Dendritic cell treated with granulocyte-macrophage colony-stimulating factor and Interleukin-4, amounts not matched to agents 40 ng/mL and 50 ng/mL, for 4 days (primary cell): ENCODE results near the gene CRAT.

Experiments used
- H3K27ac Mint-ChIP-seq: one replicate; pipeline ENCODE4 v1.8.0; 2022; ENCODE audit warnings: mild to moderate bottlenecking, mixed read lengths
- H3K27me3 Mint-ChIP-seq: one replicate; pipeline ENCODE4 v1.8.0; 2022; ENCODE audit warnings: mild to moderate bottlenecking, mixed read lengths
- H3K36me3 Mint-ChIP-seq: one replicate; pipeline ENCODE4 v1.8.0; 2022; ENCODE audit warnings: low read depth, mixed read lengths
- H3K4me1 Mint-ChIP-seq: one replicate; pipeline ENCODE4 v1.8.0; 2022; ENCODE audit warnings: low read depth, mixed read lengths
- H3K4me3 Mint-ChIP-seq: one replicate; pipeline ENCODE4 v1.8.0; 2022; ENCODE audit warnings: mild to moderate bottlenecking, moderate library complexity, mixed read lengths
- H3K9me3 Mint-ChIP-seq: one replicate; pipeline ENCODE4 v1.8.0; 2022; ENCODE audit warnings: mixed read lengths
- intact Hi-C: fragments of 100-400 bp; cut with micrococcal nuclease; formaldehyde crosslinking; loops from one replicate; pipeline ENCODE4 v1.15.0; 2022

CRAT gene

GRCh38 chr9:129100383-129101169, 10.0 kb downstream of the CRAT start:
- no peak overlapping the region for H3K27ac Mint-ChIP-seq

GRCh38 chr9:129098328-129098727, 12.3 kb downstream of the CRAT start:
- no peaks in the 10 kb centered on the region for H3K9me3 Mint-ChIP-seq
- H3K36me3 Mint-ChIP-seq, result peaks cover 64% of the 10 kb centered on the region
- no peaks in the 10 kb centered on the region for H3K27me3 Mint-ChIP-seq
- H3K4me1 Mint-ChIP-seq, result no peaks in the 10 kb centered on the region
- no peak overlapping the region for H3K4me3 Mint-ChIP-seq
- H3K27ac Mint-ChIP-seq, result no peak overlapping the region
- intact Hi-C loops, result no loop called here

More at GRCh38 chr9:129100383-129101169, 10.0 kb downstream of the CRAT start:
- H3K27me3 Mint-ChIP-seq, result no peaks in the 10 kb centered on the region
- peaks cover 52% of the 10 kb centered on the region for H3K36me3 Mint-ChIP-seq
- no peaks in the 10 kb centered on the region for H3K4me1 Mint-ChIP-seq
- no peak overlapping the region for H3K4me3 Mint-ChIP-seq
- no peaks in the 10 kb centered on the region for H3K9me3 Mint-ChIP-seq
- intact Hi-C loops, result no loop called here

DNA sequence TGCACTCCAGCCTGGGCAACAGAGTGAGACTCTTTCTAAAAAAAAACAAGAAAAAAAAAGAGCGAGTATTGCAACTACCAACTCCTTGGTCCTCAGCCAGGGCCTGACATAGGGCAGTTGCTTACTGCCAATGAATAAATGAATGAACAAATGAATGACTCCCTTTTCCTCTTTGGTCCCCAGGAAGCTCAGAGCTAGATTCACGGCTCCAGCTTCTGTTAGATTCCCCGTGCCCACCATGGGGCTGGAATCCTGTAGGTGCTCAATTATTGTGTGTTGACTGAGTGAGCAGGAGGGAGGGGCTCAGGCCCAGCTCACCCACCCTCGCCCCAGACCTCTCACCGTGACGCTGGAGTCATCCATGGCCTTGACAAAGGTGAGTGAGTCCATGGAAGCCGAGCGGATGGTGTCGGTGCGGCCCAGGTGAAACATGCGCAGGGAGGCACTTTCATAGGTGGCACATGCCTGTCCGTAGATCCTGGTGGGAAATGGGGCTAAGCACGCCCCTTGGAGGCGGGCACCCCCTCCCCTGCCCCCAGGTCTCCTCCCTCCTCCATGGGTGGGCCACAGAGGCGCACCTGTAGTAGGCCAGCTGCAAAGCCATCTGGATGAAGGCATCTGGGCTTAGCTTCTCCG, 12.8 kb downstream of the CRAT start:
- no peaks in the 10 kb centered on the region for H3K27me3 Mint-ChIP-seq
- H3K36me3 Mint-ChIP-seq, result peaks cover 64% of the 10 kb centered on the region
- no peak overlapping the region for H3K4me3 Mint-ChIP-seq
- no peaks in the 10 kb centered on the region for H3K4me1 Mint-ChIP-seq
- no peaks in the 10 kb centered on the region for H3K9me3 Mint-ChIP-seq
- no peak overlapping the region for H3K27ac Mint-ChIP-seq
- intact Hi-C loops, result no loop called here

DNA sequence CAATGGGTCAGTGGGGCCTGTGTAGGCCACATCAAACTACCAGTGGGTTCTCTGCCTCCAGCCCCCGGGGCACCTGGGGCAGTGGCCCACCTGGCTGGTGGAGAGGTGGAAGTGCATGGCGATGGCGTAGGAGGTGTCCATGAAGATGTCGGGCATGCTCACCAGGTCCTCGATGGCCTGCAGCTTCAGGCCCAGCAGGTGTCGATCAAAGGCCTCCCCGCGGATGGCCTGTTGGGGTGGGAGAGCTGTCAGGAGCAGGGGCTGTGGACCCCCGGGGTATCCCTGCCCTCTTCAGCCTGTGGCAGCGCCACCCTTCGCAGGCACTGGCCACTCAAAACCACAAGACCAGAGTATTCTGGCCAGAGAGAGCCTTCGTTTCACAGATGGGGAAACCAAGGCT, 14.7 kb downstream of the CRAT start:
- Mint-ChIP-seq H3K4me3 (no peak overlapping the region), H3K9me3 (no peaks in the 10 kb centered on the region), H3K27ac (no peak overlapping the region), H3K27me3 (no peaks in the 10 kb centered on the region), H3K36me3 (peaks cover 51% of the 10 kb centered on the region), H3K4me1 (no peaks in the 10 kb centered on the region)
- intact Hi-C loops, result no loop called here

GRCh38 chr9:129095170-129095667, 15.4 kb downstream of the CRAT start:
- no peak overlapping the region for H3K27ac Mint-ChIP-seq
- intact Hi-C loops, result no loop called here
- H3K9me3 Mint-ChIP-seq, result no peaks in the 10 kb centered on the region
- no peaks in the 10 kb centered on the region for H3K4me1 Mint-ChIP-seq
- H3K27me3 Mint-ChIP-seq, result no peaks in the 10 kb centered on the region
- H3K36me3 Mint-ChIP-seq, result peaks cover 55% of the 10 kb centered on the region
- H3K4me3 Mint-ChIP-seq, result no peak overlapping the region

- Mint-ChIP-seq H3K4me3 (no peak overlapping the region), H3K4me1 (no peaks in the 10 kb centered on the region), H3K36me3 (peaks cover 58% of the 10 kb centered on the region), H3K9me3 (no peaks in the 10 kb centered on the region), H3K27ac (no peak overlapping the region), H3K27me3 (no peaks in the 10 kb centered on the region)
- intact Hi-C loops, result no loop called here
Observed at GRCh38 chr9:129094387-129095169, 16.0 kb downstream of the CRAT start.

GRCh38 chr9:129093602-129094386, 16.8 kb downstream of the CRAT start:
- Mint-ChIP-seq H3K4me3 (no peak overlapping the region), H3K4me1 (no peaks in the 10 kb centered on the region), H3K27ac (no peak overlapping the region)

GRCh38 chr9:129089246-129089645, 21.3 kb downstream of the CRAT start:
- H3K9me3 Mint-ChIP-seq, result no peaks in the 10 kb centered on the region
- H3K27ac Mint-ChIP-seq, result no peak overlapping the region
- H3K36me3 Mint-ChIP-seq, result peaks cover 67% of the 10 kb centered on the region
- intact Hi-C loops, result no loop called here
- H3K27me3 Mint-ChIP-seq, result no peaks in the 10 kb centered on the region
- no peaks in the 10 kb centered on the region for H3K4me1 Mint-ChIP-seq
- no peak overlapping the region for H3K4me3 Mint-ChIP-seq

More at GRCh38 chr9:129093602-129094386, 16.8 kb downstream of the CRAT start:
- intact Hi-C loops, result no loop called here
- peaks cover 66% of the 10 kb centered on the region for H3K36me3 Mint-ChIP-seq
- no peaks in the 10 kb centered on the region for H3K9me3 Mint-ChIP-seq
- H3K27me3 Mint-ChIP-seq, result no peaks in the 10 kb centered on the region

DNA sequence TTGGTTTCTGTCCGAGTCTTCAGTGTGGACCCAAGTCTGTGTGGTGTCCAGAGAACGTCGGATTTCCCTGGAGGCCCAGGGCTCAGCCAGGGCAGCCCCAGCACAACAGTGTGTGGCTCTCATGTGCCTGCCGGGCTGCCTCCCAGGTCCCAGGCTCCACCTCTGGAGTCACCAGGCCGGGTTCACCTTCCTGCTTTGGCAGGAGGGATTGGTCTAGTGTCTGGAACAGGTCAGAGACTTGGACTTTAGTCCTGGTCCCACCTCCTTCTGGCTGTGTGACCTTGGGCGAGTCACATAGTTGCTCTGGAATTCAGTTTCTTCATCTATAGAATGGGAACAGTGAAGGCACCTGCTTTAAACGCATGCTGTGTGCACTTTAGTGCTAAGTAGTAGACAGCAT, 26.5 kb downstream of the CRAT start:
- H3K9me3 Mint-ChIP-seq, result no peaks in the 10 kb centered on the region
- H3K27ac Mint-ChIP-seq, result no peak overlapping the region
- H3K4me1 Mint-ChIP-seq, result peaks cover 26% of the 10 kb centered on the region
- H3K4me3 Mint-ChIP-seq, result no peak overlapping the region
- H3K36me3 Mint-ChIP-seq, result peaks cover 56% of the 10 kb centered on the region
- intact Hi-C loops, result no loop called here
- no peaks in the 10 kb centered on the region for H3K27me3 Mint-ChIP-seq

- Mint-ChIP-seq H3K27me3 (no peaks in the 10 kb centered on the region), H3K36me3 (peaks cover 31% of the 10 kb centered on the region), H3K27ac (peak overlapping the region; percentile 84), H3K9me3 (no peaks in the 10 kb centered on the region), H3K4me1 (peaks cover 31% of the 10 kb centered on the region), H3K4me3 (peak overlapping the region; percentile 86)
- intact Hi-C loops, result no loop called here
Observed at GRCh38 chr9:129081388-129081904, 29.1 kb downstream of the CRAT start.

GRCh38 chr9:129080601-129081387, 29.8 kb downstream of the CRAT start, which contains the start of gene DOLPP1:
Gene DOLPP1, plus strand, starts transcription at chr9:129081111. Its CDS starts 21 bp downstream, at chr9:129081132.
- intact Hi-C loops, result loop anchor here (1.0 kb wide), 1 partner anchor 11 kb away; no protein-coding TSS in a partner anchor
- peaks cover 31% of the 10 kb centered on the region for H3K4me1 Mint-ChIP-seq
- peaks cover 25% of the 10 kb centered on the region for H3K36me3 Mint-ChIP-seq
- H3K27ac Mint-ChIP-seq, result peak within 1 kb of the TSS; percentile 84
- H3K4me3 Mint-ChIP-seq, result peak within 1 kb of the TSS; percentile 86
- no peaks in the 10 kb centered on the region for H3K9me3 Mint-ChIP-seq
- H3K27me3 Mint-ChIP-seq, result no peaks in the 10 kb centered on the region

- Mint-ChIP-seq H3K4me3 (peak overlapping the region; percentile 86), H3K27ac (peak overlapping the region; percentile 84), H3K36me3 (peaks cover 19% of the 10 kb centered on the region), H3K4me1 (peaks cover 31% of the 10 kb centered on the region), H3K27me3 (no peaks in the 10 kb centered on the region), H3K9me3 (no peaks in the 10 kb centered on the region)
- intact Hi-C loops, result loop anchor here (1.0 kb wide), 1 partner anchor 11 kb away; no protein-coding TSS in a partner anchor
Observed at GRCh38 chr9:129080298-129080600, 30.3 kb downstream of the CRAT start.
